ENCODE measurements around the gene SELENOT.
"Not testable (repeated sequence)": the region's sequence is repeated elsewhere in the genome, so short reads cannot be mapped to it uniquely, and the experiment has no call there.

Gene SELENOT, protein sequence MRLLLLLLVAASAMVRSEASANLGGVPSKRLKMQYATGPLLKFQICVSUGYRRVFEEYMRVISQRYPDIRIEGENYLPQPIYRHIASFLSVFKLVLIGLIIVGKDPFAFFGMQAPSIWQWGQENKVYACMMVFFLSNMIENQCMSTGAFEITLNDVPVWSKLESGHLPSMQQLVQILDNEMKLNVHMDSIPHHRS

DNA sequence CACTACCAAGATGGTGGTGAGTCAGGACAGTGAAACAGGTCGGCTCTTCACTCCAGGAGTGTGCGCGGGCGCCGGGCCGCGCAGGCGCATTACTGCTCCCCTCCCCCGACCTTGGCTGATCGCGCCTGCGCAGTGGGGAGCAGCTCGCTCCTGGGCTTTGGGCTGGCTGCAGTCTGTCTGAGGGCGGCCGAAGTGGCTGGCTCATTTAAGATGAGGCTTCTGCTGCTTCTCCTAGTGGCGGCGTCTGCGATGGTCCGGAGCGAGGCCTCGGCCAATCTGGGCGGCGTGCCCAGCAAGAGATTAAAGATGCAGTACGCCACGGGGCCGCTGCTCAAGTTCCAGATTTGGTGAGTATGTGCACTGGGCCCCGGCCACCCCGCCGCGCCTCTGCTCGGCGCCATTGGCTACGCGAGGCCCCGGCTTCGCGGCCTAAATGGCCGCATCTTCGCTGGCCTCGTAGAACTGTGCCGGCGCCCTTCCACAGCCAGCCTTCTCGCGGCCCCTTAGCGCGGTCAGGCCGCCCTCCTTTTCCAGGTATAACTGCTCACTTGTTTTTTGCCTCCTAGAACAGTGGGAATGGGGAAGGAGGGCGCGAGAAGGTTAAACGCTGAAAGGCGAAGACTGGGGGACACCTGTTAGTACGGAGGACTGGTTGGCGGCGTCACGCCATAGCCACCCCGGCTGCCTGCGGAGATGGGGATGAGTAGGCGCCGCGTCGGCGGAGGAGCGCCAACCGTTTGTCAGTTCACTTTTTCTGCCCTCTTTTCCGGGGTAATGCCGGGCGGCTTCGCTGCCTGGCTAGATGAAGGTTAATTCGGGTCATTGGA is at the start of gene SELENOT:
Gene SELENOT (plus strand): TSS at position 169 of the 827 bp plus-strand sequence. CDS start 42 bp downstream, at position 211.
- peak; percentile 94 for DNase-seq

DNA sequence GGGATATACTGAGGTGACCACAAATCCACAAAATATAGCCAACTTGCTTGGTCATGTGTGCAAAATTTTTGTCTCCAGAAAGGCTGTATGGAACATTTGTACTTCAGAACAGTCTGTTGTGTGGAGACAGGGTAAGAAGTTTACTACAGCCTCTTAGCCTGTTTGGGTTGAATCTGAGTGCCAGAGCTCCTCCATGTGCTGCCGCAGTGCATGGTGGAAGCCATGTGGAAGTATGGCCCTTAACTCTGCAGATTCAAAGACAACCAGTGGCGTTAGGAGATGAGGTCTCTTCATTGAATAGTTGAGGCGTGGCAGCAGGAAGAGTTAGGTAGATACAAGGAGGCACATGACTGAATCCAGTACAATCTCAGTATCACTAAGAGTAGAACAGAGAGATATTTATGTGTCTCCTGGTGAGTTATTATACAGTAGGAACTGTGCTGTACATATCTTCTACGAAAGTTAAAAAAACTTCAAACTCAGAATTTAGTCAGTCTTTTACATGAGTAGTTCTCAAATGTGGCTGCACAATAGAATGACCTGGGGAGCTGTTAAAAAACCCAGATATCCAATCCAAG is 47.2 kb upstream of the SELENOT start:
- DNase-seq = no peak

GRCh38 chr3:150556792-150557191 is 46.3 kb upstream of the SELENOT start:
- DNase-seq = no peak

- no peak for DNase-seq
Observed at GRCh38 chr3:150557725-150558124, 45.4 kb upstream of the SELENOT start.

DNA sequence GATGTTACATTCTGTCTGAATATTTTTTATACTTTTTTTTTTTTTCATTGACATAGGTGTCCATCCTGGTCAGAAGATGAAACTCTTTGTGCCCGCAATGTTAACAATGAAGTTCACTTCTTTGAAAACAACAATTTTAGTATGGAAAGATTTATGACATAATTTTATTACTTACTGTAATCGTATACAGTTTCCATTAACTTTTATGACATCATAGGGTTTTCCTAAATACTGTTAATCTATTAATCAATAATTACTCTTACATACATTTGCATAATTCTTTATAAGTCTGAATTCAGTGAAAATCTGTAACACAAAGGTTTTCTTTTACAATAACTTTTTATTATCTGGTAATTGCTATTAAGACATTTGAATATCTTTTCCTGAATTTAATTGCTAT is 38.9 kb upstream of the SELENOT start:
- no peak for DNase-seq

DNA sequence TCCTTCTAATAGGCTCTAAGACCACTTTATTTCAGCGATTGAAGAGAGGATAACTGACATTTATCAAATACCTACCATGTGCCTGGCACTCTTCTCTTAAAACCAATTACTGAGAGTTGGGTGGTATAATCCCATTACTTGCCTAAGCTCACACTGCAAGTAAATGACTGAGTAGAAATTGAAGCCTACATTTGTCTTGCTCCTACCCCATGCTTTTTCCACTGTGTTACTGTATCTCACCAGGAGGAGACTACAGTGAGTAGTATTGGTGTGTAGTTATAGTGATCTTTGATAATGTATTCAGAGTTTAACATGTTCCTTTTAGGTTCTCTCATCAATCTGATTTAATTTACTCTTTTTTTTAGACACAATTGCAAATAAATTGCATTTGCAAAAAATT is 35.8 kb upstream of the SELENOT start:
- no peak for DNase-seq

DNA sequence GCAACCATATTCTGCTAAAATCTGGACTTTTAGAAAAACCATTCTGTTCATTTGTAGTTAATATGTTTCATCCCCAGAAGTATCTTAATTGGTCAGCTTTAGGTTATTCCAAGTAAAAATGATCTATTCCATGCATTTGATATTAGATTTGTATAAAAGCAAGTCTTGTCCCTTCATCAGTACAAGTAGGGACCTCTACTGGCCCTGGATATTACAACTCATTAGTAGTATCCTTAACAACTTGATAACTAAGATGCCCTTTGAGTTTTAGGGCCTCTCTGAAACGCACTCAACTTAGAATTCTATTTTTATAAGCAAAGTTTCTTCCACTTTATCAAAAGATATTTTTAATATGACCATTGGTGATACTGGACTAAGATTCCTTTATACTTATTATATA is 25.3 kb upstream of the SELENOT start:
- DNase-seq = no peak

GRCh38 chr3:150581174-150581573 is 21.9 kb upstream of the SELENOT start:
- DNase-seq = no peak

DNA sequence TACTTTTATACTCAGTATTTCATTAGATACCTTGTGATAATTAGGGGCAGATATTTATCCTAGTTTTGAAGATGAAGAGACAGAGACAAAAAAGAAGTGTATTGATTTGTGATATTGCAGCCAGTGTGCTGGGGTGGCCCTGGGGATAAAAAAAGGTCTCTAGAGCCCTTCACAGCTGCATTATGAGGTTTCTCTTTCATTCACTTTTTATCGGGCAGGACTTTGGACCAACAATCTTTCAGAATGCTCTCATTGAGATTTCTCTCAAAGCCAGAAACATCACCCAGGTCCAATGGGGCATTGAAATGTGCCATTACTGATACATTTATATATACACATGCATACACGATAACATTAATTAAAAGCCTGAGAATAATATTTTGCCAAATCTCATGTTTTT is 20.5 kb upstream of the SELENOT start:
- DNase-seq = no peak

- DNase-seq = no peak
Observed at GRCh38 chr3:150583028-150583427, 20.1 kb upstream of the SELENOT start.

- no peak for DNase-seq
Observed at GRCh38 chr3:150588027-150588830, 14.9 kb upstream of the SELENOT start.

DNA sequence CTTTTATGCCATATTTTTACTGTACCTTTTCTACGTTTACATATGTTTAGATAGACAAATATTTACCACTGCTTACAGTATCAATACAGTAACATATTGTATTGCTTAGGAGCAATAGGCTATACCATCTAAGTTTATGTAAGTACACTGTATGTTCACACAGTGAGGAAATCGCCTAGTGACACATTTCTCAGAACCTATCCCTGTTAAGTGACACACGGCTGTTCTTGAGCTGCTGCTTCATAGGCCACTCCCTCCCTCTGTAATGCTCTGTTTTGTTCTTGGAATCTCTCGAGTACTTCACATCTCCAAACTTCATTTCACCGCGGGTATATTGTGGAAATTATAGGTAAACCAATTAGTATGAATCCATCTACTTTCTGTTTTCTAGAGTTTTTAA is 13.4 kb upstream of the SELENOT start:
- no peak for DNase-seq

DNA sequence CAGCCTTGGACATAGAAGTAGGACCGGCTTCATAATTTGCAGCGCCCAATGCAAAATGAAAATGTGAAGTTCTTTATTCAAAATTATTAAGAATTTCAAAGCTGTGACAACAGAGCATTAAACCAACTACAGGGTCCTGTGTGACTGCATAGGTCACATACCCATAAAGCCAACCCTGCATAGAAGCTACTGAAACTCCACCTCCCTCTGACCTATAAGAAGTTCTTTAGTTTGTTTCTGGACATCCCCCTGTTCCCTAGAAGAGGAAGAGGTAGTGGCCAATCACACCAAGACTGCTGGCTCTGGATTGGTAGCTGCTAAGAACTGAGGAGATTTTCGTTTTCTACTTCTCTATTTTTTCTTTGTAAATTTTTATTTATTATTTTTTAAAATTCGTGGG is 9.0 kb upstream of the SELENOT start:
- no peak for DNase-seq

DNA sequence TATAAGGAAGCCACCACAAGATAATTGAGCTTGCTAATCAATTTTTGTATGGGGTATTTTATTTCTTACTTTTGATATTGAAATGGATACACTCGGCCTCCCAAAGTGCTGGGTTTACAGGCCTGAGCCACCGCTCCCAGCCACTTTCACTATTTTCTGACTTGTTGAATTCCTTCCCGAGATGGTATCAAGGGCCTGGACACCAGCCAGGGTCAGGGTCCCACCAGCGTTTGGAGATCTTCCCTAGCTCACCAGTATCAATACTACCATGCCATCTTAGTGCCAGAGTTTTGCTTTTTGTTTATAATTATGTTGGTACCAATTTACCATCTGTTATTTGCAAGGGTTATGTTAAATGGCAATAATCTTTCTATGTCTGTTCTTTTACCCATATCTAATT is 5.5 kb upstream of the SELENOT start:
- DNase-seq = no peak

GRCh38 chr3:150599611-150600297 is 3.4 kb upstream of the SELENOT start:
- no peak for DNase-seq

- not testable (repeated sequence) for DNase-seq
Observed at GRCh38 chr3:150600647-150601530, 2.2 kb upstream of the SELENOT start.

- DNase-seq = no peak
Observed at GRCh38 chr3:150602426-150603152, 532 bp upstream of the SELENOT start.

- no peak for DNase-seq
Observed at GRCh38 chr3:150603980-150604319, 829 bp downstream of the SELENOT start.

- DNase-seq = no peak
Observed at GRCh38 chr3:150605998-150606641, 3.0 kb downstream of the SELENOT start.

DNA sequence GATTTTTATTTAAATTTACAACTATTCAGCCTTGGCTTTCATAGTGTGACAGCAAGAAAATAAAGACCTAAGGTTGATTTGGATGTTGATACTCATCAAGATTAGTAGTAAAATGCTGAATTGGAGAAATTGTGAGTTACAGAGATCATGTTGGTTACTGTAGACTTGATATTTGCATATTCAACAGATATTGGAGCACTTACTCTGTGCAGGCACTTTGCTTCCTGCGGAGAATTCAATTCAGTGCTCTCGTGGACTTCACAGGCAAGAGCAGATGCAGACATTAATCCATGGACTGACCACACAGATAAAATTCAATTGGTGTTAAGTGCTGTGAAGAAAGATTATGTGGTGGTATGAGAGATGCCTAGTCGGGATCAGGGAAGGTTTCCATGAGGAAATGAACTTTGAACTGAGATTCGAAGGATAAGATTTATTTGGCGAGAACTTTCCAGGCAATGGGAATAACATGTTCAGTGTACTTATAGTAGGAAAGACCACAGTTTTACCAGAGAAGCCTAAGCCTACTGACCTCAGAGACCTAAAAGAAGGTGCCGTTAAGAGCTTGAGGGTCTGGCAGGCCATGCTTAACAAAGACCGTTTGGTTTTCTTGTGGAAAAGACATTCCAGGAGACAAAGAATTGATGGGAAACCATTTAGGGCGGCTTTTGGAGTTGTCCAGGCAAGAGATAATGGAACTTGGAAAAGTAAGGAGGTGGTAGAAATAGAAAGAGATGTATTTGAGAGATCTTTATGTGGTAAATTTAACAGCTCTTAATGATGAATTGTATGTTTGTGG is 4.3 kb downstream of the SELENOT start:
- no peak for DNase-seq
